Mesothelial cell of epicardium (in vitro differentiated cells): ENCODE measurements around the gene SEC14L1. TPM values are rescaled to one million over a fixed set of nuclear protein-coding genes. Genes with fewer than 3 reads are reported as not detected.
A peak's percentile ranks its signal among the peaks of the same experiment; 100 is the strongest.
"Not testable (repeated sequence)": the region's sequence is repeated elsewhere in the genome, so short reads cannot be mapped to it uniquely, and the experiment has no call there.

Experiments used
- DNase-seq, 2 experiments: peaks; one replicate each; pipeline ENCODE4 v3.0.0; 2021; ENCODE audit warnings: low spot score in 2 of 2; ENCODE audit not compliant: unreplicated experiment in 2 of 2
- H3K27ac Mint-ChIP-seq: 2 replicates; pipeline ENCODE4 v1.8.0; 2021; ENCODE audit warnings: mixed read lengths
- H3K27me3 Mint-ChIP-seq: 2 replicates; pipeline ENCODE4 v1.8.0; 2021; ENCODE audit warnings: low read depth, mixed read lengths
- H3K36me3 Mint-ChIP-seq: 2 replicates; pipeline ENCODE4 v1.8.0; 2021; ENCODE audit warnings: mixed read lengths
- H3K4me1 Mint-ChIP-seq: 2 replicates; pipeline ENCODE4 v1.8.0; 2021; ENCODE audit warnings: mixed read lengths
- H3K4me3 Mint-ChIP-seq: 2 replicates; pipeline ENCODE4 v1.8.0; 2021; ENCODE audit warnings: mild to moderate bottlenecking, moderate library complexity, mixed read lengths
- H3K9me3 Mint-ChIP-seq: 2 replicates; pipeline ENCODE4 v1.8.0; 2021; ENCODE audit warnings: mixed read lengths
- total RNA-seq: library from RNA; stranded (reverse); gene quantifications from 3 replicates; pipeline ENCODE4 v1.2.1, GENCODE V29; 2021
- TF ChIP-seq, protein P1 (sequence below): fragments of 200-600 bp; sonication (generic); IDR thresholded peaks from one replicate; pipeline ENCODE4 v1.5.0; 2021; ENCODE audit warnings: antibody characterized with exemption; ENCODE audit not compliant: unreplicated experiment

The SEC14L1 gene
- total RNA-seq, 1 donor from 2014 or later: 47.6 TPM

DNA sequence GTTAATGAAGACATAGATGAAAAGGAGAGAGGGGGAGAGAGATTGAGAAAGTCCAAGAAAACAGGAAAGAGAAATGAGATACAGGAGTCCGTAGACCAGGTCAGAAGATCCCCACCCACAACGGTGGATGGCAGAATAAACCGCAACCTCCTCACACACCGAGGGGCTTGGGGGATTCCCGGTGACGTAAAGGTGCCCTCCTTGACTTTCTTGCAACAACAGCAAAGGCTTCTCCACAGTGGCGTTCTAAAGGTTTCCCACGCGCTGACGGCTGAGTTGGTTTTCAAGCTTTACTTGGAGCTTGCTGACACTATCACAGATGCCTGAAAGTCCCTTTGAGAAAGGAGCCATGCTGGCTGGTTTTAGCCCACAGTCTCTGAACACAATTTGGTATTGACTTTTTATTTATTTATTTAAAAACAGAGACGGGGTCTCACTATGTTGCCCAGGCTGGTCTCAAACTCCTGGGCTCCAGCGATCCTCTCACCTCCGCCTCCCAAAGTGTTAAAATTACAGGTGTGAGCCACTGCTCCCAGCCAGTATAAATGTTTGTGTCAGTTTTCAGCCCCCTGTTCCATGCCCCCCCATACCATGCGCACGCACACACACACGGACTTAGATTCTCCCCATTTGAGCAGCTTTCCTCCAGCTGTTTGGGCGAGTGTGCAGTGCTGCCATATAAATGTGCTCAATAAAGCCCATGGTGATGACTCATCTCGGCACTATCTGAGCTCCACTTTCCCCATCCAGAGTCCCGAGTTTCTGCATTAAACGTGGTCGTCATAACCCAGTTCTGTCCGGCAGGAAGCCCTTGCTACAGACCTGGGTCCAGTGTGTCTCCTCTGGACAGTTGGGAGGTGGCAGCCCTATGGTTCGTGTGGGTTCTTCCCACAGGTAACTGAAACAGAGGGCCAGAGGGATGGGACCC lies 33.0 kb upstream of the SEC14L1 start:
- DNase-seq: no peak
- H3K4me1 Mint-ChIP-seq: peaks cover 20% of the 10 kb centered on the region
- TF ChIP-seq, protein P1, sequence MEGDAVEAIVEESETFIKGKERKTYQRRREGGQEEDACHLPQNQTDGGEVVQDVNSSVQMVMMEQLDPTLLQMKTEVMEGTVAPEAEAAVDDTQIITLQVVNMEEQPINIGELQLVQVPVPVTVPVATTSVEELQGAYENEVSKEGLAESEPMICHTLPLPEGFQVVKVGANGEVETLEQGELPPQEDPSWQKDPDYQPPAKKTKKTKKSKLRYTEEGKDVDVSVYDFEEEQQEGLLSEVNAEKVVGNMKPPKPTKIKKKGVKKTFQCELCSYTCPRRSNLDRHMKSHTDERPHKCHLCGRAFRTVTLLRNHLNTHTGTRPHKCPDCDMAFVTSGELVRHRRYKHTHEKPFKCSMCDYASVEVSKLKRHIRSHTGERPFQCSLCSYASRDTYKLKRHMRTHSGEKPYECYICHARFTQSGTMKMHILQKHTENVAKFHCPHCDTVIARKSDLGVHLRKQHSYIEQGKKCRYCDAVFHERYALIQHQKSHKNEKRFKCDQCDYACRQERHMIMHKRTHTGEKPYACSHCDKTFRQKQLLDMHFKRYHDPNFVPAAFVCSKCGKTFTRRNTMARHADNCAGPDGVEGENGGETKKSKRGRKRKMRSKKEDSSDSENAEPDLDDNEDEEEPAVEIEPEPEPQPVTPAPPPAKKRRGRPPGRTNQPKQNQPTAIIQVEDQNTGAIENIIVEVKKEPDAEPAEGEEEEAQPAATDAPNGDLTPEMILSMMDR: no peak
- H3K4me3 Mint-ChIP-seq: no peak overlapping the region
- H3K36me3 Mint-ChIP-seq: peaks cover 3% of the 10 kb centered on the region
- no peaks in the 10 kb centered on the region for H3K27me3 Mint-ChIP-seq
- H3K27ac Mint-ChIP-seq: no peak overlapping the region
- H3K9me3 Mint-ChIP-seq: no peaks in the 10 kb centered on the region

DNA sequence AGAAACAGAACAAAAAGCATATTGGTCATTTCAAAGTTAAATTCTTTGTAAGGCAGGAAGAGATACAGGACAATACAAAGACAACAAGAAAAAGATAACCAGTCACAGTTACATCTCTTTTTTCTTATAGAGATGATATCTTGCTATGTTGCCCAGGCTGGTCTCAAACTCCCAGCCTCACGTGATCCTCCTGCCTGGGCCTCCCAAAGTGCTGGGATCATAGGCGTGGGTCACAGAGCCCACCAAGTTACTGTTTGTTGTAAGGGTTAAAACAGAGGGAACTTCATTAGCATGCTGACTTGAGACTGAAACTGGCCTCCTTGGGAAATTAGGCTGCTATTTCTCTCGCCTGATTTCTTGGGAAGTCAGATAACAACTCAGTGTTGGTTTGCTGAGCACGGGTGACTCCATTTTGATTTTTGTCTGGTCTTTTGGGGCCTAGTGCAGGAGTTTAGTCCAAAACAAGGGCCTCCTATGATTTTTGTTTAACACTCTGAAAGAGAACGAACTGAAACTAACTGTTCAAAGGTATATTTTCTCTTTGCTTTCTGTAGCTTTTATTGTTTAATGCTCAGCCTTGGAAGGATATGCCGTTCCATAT lies 31.5 kb upstream of the SEC14L1 start:
- TF ChIP-seq, protein P1: no peak
- DNase-seq: no peak

DNA sequence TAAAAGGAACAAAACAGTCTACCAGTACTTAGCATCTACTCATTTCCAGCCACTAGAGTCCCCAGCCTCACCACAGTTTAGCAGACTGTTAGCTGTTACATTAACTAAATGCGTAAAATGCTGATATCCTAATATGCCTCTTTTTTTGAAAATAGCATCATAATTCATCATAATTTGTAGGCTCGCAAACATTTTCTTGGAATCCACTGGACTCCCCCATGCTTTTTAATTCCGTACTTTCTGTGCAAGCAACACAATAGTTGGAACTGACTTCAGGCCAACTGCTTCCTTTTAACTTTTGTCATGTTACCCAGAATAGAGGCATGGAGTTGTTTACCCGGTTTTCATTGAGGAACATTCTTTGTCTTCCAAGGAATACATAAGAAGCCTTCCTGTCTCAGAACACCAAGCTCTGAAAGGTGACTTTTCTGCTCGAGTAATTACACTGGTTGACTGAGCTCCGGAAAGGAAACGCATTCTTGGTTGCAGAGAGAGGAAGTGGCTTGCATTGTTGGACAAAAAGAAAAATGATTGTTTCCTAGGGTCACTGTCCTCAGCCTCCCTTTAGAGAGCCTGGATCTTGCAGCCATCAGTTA lies 30.9 kb upstream of the SEC14L1 start:
- no peaks in the 10 kb centered on the region for H3K27me3 Mint-ChIP-seq
- no peak overlapping the region for H3K4me3 Mint-ChIP-seq
- TF ChIP-seq, protein P1: no peak
- no peaks in the 10 kb centered on the region for H3K9me3 Mint-ChIP-seq
- peaks cover 20% of the 10 kb centered on the region for H3K4me1 Mint-ChIP-seq
- peaks cover 3% of the 10 kb centered on the region for H3K36me3 Mint-ChIP-seq
- no peak for DNase-seq
- H3K27ac Mint-ChIP-seq: peak overlapping the region; percentile 89

More for the DNA sequence above, 31.5 kb upstream of the SEC14L1 start:
- H3K27ac Mint-ChIP-seq: peak overlapping the region; percentile 89
- peaks cover 20% of the 10 kb centered on the region for H3K4me1 Mint-ChIP-seq
- no peak overlapping the region for H3K4me3 Mint-ChIP-seq
- H3K9me3 Mint-ChIP-seq: no peaks in the 10 kb centered on the region
- no peaks in the 10 kb centered on the region for H3K27me3 Mint-ChIP-seq
- peaks cover 3% of the 10 kb centered on the region for H3K36me3 Mint-ChIP-seq

DNA sequence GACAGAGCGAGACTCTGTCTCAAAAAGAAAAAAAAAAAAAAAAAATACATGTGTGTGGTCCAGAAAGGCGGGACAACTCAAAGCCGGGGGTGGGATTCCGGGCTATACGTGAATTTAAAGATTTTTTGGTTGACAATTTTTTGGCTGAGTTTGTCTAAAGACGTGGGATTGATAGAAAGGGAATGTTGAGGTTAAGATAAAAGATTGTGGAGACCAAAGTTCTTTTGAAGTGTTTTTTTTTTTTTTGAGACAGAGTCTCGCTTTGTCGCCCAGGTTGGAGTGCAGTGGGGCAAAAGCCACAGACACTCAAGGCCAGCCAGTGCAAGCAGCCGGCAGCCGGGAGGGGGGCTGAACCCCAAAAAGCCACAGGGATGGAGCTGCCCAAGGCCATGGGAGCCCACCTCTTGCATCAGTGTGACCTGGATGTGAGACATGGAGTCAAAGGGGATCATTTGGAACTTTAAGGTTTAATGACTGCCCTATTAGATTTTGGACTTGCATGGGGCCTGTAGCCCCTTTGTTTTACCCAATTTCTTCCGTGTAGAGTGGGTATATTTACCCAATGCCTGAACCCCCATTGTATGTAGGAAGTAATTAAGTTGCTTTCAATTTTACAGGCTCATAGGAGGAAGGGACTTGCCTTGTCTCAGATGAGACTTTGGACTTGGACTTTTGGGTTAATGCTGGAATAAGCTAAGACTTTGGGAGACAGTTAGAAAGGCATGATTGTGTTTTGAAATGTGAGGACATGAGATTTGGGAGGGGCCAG lies 29.4 kb upstream of the SEC14L1 start:
- H3K27me3 Mint-ChIP-seq, H3K9me3 Mint-ChIP-seq, H3K4me3 Mint-ChIP-seq, H3K36me3 Mint-ChIP-seq, DNase-seq, H3K27ac Mint-ChIP-seq: not testable (repeated sequence)
- peaks cover 20% of the 10 kb centered on the region for H3K4me1 Mint-ChIP-seq

- Mint-ChIP-seq H3K4me3 (no peak overlapping the region), H3K4me1 (peaks cover 20% of the 10 kb centered on the region), H3K36me3 (no peaks in the 10 kb centered on the region), H3K27me3 (no peaks in the 10 kb centered on the region), H3K27ac (no peak overlapping the region), H3K9me3 (no peaks in the 10 kb centered on the region)
- TF ChIP-seq, protein P1: no peak
- DNase-seq: no peak
These were observed 28.9 kb upstream of the SEC14L1 start for GRCh38 chr17:77111934-77112296.
